Fibroblast of upper back skin (primary cell): ENCODE measurements around the gene SYNGR3.

Experiments used
- DNase-seq: peaks from one replicate; pipeline ENCODE4 v3.0.0-alpha.2; 2013

Gene SYNGR3

GRCh38 chr16:1978476-1979120 lies 11.2 kb upstream of the SYNGR3 start:
- no peak for DNase-seq

DNA sequence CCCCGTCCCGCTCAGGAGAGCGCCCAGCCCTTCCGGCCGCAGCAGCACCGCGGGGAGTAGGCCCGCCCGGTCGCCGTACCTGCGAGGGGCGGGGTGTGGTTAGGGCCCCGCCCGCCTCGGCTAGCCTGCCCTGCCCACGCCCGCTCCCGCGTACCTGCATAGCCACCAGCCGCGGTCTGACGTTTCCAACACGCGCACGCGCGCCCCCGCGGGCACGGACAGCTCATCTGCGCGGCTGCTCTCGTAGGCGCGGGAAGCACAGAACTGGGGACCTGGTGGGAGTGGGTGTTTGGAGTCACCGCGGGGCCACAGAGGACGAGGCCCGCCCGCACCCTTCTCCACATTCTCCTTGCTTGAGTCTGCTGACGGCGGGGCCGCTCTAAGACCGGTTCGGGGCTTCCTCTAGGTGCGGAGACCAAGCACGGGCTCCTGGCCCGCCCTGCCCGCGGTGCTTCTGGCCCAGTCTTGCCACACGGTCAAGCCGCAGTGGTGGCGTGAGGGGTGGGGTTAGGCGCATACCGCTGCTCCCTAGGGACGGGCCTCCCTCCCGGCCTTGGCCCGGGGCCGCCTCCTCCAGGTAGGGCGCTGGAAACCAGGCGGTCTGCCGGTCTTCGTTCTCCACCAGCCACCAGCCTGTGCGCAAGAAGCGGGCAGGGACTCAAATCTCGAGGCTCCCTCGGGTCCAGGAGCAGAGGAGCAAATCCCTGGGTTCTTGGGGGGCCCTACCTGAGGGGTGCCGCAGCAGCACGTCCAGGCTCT lies 10.3 kb upstream of the SYNGR3 start:
- no peak for DNase-seq

GRCh38 chr16:1980030-1980769 lies 9.6 kb upstream of the SYNGR3 start:
- DNase-seq: no peak

DNA sequence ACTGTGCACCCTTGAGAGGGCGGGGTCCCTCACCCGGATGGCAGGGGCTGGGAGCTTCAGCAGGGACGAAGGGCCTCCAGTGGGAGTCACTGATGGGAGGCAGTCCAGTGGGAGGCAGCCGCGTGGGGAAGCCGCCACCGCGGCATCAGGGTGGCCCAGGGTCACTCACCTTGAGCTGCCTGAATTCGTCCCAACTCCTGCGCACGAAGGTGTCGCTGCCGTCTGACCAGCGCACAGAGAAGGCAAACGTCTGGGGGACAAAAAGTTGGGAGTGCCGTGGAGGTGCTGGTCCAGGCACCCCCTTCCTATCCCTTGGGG lies 9.0 kb upstream of the SYNGR3 start:
- no peak for DNase-seq

DNA sequence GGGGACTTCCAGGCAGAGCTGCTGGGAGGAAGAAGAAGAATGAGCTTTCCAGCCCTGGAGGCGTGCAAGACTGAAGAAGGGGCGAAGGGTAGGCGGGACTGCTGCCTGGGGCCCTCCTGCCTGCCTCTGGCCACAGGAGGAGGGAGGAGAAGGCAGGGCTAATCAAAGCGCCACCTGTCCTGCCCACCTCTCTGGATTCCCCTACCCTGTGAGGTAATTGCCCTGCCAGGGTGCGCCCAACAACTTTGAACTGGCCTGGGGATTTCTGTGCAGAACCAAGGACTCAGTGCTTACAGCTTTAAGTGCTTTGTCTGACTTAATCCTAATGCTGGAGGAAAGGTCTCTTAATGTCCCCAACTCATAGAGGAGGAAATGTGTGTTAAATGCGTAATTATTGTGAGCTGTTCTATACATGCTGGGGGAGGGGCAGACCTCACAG lies 8.4 kb upstream of the SYNGR3 start, which contains the start of gene NOXO1:
NOXO1 (minus strand) TSS at position 72 of the 439 bp plus-strand sequence. CDS start 290 bp downstream, outside the sequence.
- no peak for DNase-seq

DNA sequence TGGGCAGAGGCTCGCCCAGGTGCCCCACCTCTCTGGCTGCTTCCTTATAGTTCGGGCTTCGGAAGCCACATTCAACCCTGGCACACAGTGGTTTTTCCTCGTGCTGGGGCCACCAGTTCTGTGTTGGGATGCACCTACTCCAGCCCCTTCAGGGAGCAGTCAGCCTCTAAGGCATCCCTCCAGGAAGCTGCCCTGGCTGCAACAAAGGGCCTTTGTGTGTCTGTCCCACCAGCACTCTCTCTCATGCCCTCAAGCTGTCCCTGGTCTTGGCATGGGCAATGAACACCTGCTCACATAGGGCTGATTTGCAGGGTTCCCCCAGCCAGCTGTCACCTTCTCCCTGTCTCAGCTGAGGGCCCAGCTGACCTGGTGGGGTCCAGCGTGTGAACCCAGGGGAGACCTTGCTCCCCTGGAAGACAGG lies 7.7 kb upstream of the SYNGR3 start:
- DNase-seq: no peak

DNA sequence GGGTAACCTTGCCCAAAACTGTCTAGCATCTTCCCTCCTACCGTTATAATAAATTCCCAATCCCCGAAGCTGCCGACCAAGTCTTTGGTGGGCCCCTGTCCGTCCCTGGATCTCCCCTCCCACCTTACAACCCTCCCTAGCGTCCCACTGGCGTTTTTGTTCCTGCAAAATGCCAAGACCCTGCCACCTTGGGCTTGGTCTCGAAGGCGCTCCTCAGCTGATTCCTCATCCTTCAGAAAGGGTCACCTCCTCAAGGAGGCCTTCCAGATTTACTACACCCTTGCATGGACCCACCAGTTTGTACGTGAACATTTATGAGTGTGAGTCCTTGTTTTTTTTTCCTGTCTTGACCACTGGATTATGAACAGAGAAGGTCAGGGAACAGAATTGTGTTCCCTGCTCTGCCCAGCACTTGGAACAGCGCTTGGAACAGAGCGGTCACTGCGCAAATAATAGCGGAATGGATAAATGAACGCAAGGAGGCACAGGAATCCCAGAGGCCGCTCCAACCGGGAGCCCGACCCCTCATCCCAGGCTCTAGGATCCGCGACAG lies 6.7 kb upstream of the SYNGR3 start:
- DNase-seq: no peak

- peak; percentile 89 for DNase-seq
Observed at GRCh38 chr16:1983544-1984346, 6.0 kb upstream of the SYNGR3 start, which contains the start of gene GFER. GFER (plus strand) TSS chr16:1984193; CDS start chr16:1984219, 26 bp downstream.

DNA sequence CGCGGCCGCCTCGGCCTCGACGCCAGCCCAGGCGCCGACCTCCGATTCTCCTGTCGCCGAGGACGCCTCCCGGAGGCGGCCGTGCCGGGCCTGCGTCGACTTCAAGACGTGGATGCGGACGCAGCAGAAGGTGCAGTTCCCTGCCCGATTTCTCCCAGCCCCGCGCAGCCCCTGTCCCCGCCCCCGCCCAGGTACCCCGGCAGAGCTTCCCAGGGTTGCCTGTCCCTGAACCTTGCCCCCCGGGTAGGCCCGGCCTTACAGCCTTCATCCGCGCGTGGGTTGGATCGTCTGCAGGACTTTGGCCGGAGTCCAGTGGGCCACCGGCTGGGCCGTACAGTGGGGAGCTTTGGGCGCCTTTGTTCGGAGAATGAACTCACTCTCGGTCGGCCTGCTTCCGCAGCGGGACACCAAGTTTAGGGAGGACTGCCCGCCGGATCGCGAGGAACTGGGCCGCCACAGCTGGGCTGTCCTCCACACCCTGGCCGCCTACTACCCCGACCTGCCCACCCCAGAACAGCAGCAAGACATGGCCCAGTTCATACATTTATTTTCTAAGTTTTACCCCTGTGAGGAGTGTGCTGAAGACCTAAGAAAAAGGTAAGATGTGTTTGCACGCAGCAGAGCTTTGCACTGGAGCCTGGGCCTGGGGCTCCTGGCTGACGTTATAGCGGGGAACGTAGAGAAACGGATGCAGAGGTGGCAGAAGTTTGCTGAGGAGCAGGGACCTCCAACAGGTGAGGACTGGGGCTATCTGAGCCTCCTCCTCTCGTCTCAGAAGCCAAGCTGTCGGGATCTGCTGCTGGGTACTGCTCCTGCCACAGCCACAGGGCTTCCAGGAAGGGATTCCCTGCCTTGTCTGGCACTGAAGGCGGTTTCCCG lies 5.2 kb upstream of the SYNGR3 start:
- DNase-seq: peak; percentile 6

DNA sequence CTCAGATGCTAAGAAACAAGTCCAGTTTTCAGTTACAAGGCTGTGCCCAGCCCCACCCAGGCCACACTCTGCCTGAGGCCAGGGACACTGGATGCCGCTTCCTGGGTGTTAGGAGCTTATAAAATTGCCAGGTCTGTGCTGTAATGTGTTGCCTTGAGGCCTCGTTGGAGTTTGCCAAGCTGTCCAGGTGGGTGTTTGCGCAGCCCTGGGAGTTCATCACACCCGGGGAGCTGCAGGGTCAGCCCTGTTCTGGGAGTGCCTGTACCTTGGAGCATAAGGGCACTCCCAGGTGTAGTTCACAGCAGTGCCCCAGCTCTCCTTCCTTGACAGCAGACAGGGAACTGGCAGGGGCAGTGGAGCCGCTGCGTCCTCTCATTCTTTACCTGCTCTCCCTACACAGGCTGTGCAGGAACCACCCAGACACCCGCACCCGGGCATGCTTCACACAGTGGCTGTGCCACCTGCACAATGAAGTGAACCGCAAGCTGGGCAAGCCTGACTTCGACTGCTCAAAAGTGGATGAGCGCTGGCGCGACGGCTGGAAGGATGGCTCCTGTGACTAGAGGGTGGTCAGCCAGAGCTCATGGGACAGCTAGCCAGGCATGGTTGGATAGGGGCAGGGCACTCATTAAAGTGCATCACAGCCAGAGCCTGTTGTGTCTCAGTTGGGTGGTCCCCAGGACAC lies 4.2 kb upstream of the SYNGR3 start:
- DNase-seq: no peak

DNA sequence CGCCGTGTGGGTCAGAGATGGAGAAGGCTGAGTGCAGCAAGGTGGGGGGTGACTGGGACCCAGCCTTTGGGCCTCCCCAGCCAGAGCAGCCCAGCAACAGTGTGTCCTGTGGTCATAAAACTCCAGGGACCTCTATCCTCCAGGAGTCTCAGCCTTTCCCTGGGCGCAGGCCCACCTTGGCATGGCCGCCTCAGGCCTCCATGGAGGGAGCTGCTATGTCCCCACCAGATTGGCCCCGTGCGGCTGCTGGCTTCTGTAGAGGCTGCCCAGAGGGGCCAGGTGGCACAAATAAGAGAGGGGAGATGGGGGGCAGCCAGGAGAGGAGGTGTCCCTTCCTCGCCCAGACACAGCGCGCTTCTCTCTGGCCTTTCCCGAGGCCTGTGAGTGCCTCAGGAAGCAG lies 2.6 kb upstream of the SYNGR3 start:
- DNase-seq: no peak

DNA sequence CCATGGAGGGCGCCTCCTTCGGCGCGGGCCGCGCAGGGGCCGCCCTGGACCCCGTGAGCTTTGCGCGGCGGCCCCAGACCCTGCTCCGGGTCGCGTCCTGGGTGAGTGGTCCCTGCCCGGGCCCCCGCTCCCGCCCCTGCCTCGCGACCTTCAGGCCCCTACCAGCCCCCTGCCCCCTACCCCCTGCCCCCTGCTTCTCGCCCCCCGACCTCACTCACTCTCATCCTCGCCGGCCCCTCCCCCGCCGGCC lies 256 bp downstream of the SYNGR3 start:
- no peak for DNase-seq

DNA sequence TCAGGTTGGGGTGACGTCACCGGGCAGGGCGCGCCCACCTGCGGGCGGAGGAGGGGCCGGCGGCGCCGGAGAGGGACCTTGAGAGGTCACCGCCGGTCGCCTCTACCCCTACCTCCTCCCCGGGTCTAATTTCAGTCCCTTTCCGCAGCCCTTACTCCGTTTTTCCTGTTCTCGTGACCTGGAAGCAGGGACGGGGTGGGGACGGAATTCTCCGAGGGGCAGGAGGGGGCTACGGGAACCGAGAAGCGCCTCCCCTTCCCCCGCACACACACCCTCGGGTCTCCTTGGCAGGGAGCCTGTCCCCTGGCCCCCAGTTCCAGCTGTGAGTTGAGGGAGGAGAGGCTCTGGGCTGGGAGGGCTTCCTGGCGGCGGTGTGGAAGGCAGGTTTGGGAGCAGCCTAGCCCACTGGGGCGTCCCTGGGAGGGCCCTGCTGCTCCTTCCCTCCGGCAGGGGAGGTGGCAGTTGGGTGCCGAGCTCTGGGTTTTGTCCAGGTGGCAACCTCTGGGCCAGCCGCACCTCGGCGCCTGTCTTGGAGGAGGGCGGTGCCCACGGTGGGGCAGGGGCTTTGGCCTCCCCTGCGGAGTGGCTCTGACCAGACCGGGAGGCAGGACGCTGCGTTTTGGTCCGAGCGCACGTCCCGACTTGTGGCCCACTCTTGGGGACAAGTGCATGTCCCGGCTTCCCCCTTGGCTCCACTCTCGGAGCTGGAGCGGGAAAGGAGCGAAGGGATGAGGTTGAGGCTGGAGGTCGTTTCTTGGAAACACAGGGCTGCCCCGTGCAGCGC lies 773 bp downstream of the SYNGR3 start:
- DNase-seq: no peak

DNA sequence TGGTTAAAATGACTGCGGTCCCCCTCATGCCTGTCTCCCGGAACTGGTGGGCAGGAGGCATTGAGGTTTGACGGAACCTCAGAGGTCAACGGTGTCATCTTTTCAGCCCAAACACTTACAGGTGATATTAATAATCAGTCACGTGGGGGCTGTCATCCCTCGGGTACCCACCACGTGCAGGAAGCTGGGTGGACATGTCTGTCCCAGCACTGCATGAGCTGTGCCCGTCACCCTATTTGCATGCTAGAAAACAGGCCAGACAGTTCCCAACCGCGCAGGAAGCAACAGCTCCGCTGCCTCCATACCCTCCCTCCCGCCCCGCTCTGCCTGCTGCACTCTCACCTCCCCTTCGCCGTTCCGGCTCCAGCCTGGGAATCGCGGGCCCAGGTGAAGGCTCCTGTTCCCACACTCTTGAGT lies 1.4 kb downstream of the SYNGR3 start:
- no peak for DNase-seq

DNA sequence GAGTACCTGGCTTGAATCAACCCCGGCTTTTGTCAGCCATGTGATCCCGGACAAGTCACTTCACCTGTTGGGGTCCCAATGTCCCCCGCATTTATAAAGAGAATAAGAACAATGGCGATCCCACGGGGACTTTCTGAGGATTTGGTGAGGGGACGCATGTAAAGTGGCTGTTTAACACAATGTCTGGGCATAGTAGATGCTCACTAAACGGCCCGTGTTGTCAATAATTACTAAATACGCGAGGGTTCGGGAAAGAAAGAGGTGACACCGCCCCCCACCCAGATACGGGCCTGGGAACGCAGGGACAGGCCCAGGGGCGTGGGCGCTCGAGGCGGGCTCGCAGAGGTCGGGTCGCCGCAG lies 1.8 kb downstream of the SYNGR3 start:
- DNase-seq: no peak

- DNase-seq: peak; percentile 92
Observed at GRCh38 chr16:1991948-1992703, 2.4 kb downstream of the SYNGR3 start.

DNA sequence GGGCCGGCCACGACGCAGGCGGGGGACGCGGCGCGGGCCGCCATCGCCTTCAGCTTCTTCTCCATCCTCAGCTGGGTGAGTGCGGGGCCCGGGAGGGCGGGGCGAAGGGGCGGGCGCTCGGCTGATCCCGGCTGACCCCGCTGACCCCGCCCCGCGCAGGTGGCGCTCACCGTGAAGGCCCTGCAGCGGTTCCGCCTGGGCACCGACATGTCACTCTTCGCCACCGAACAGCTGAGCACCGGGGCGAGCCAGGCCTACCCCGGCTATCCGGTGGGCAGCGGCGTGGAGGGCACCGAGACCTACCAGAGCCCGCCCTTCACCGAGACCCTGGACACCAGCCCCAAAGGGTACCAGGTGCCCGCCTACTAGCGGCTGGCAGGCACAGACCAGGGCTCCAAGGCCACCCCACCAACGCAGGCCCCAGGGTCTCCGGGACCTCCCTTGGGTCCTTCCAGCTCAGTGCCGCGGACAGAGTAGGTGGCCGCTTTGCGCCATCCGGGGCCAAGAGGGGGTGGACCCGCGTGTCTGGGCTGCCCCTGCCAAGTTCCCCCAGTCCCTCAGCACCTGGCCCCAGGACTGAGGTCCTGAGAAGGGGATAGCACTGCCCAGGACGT lies 3.0 kb downstream of the SYNGR3 start:
- no peak for DNase-seq

DNA sequence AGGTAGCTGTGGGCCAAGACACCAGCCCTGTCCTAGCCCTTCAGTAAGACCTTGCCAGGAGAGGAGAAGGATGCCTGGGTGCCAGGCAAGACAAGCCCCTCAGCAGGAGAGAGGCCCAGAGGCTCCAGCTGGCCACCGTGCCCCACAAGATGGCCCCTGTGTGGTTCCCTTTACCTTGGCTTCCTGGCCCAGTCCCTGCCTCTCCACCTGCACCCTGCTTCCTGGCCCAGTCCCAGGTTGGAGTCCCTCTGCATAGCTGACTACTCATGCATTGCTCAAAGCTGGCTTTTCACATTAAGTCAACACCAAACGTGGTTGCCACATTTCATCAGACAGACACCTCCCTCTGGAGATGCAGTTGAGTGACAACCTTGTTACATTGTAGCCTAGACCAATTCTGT lies 4.0 kb downstream of the SYNGR3 start:
- DNase-seq: no peak
